ENCODE data around the gene NEURL2.
A peak's percentile ranks its signal among the peaks of the same experiment; 100 is the strongest.
"Not testable (repeated sequence)": the region's sequence is repeated elsewhere in the genome, so short reads cannot be mapped to it uniquely, and the experiment has no call there.

The NEURL2 gene

DNA sequence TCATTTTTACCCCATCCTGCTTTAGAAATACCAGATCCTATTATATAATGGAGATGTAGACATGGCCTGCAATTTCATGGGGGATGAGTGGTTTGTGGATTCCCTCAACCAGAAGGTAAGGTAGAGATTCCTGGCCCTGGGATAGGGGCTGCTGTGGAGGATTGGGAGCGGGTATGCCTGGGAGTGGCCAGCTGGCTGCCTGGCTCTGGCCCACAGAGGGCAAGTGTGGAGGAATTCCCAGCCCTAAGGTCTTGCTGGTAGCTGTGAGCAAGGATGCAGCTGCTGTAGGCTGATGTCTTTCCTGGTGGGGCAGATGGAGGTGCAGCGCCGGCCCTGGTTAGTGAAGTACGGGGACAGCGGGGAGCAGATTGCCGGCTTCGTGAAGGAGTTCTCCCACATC, 6.7 kb upstream of the NEURL2 start:
- no peak for DNase-seq

DNA sequence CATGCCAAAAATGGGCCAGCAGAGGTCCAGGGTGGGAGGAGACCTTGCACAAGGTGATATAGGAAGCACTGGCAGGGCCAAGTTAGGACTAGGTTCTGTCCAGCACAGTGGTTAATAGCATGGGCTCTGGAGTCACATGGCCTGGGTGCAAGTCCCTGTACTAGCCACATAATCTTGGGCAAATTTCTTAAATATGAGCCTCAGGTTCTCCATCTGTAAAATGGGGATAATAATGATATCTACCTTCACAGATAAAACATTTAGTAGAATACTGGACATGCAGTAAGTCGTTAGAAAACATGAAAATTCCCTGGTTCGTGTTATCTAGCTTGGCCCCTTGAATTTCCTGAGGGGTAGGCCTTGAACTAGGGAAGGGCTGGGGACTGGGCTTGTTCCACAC, 6.3 kb upstream of the NEURL2 start:
- no peak for DNase-seq

DNA sequence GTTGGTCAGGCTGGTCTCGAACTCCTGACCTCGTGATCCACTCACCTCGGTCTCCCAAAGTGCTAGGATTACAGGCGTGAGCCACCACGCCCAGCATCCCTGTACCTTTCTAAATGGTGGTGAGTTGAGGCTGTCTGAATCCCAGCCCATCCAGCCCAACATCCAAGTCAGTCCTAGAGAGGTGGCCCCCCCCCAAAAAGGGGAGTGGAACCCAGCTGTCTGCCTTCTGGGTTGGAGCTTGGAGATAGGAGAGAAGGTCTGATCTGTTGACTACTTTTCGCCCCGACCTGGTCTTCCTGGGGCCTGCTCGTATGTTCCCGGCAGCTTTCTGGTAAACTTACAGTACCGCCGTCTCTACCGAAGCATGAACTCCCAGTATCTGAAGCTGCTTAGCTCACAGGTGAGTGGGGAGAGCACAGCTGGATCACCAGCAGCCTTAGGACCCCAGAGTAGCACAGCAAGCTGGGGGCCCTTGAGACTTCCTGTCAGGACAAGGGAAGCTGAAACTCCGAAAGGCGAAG, 5.7 kb upstream of the NEURL2 start:
- no peak for DNase-seq

DNA sequence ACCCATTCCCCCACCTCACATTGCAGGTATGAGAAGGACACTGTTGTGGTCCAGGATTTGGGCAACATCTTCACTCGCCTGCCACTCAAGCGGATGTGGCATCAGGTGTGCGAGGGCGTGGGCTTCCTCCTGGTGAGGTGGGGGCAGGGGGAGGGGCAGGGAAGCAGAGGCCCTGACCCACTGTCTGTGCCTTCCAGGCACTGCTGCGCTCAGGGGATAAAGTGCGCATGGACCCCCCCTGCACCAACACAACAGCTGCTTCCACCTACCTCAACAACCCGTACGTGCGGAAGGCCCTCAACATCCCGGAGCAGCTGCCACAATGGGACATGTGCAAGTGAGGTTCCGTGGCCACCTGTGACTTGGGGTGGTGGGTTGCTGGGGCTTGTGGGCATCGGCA, 3.8 kb upstream of the NEURL2 start:
- DNase-seq: no peak

DNA sequence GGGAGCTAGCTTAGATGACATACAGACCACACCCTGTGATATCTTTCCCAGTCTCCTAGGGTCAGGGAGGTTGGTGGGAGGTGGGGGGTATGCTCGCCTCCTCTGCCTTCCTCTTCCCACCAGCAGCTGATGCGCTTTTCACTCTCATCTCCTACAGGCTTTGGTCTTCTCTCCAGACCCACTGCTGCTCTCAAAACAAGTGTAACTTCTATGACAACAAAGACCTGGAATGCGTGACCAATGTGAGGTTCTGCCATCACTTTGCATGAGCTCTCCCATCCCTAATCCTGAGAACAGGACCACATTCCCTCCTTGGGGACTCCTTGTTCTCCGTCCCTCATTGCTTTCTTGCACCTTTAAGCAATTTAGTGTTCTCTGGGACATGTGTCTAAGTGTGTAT, 2.8 kb upstream of the NEURL2 start:
- DNase-seq: no peak

- DNase-seq: no peak
Measured at GRCh38 chr20:45892828-45893500, 2.0 kb upstream of the NEURL2 start.

DNA sequence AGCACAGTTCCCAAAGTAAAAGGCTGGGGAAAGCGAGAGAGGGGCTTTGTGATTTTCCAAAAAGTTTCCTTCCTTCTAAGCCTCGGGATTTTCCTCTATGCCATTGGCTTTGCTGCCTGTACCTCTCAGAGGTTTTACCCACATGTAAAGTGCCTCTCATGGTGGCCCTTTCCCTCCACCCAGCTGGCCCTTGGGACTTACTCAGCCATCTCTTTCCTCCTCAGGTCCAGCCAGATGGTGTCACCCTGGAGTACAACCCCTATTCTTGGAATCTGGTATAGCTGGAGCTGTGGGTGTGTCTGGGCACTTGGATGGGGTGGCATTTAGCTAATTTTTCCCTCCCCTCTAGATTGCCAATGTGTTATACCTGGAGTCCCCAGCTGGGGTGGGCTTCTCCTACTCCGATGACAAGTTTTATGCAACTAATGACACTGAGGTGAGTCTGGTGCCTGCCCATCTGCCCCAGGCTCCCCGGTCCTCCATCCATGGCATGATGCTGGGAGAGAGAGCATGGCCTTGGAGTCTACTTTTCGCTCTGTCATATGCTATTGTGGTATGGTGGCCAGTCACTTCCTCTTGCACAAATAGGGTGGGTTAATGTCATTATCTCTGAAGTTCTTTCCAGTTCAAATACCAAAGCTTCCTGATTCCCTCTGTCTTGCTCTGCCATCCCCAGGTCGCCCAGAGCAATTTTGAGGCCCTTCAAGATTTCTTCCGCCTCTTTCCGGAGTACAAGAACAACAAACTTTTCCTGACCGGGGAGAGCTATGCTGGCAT, 1.2 kb upstream of the NEURL2 start:
- no peak for DNase-seq

- DNase-seq: peak; percentile 44
Measured at GRCh38 chr20:45890077-45890984, 677 bp downstream of the NEURL2 start.

DNA sequence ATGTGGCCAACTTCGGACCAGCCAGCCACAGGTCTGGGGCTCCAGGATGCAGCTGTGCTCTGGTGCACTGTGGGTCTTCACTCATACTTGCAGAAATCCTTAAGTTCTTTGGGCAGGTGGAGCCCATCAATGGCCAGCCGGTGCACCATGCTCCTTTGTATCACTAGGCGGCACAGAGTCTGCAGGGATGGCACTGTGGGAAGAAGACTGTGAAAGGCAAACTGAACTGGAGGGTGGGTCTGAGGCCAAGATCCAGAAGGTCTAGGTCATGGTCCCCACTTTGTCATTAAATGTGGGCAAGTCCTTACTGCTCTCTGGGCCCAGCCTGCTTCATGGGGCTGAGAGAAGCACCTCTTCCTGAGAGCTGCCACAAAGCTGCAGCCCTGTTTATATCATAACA, 2.3 kb downstream of the NEURL2 start:
- DNase-seq: no peak

GRCh38 chr20:45887346-45887715, 3.7 kb downstream of the NEURL2 start, which contains the start of gene SPATA25:
SPATA25 (minus strand) TSS chr20:45887622; CDS start chr20:45887590, 32 bp downstream.
- DNase-seq: no peak

DNA sequence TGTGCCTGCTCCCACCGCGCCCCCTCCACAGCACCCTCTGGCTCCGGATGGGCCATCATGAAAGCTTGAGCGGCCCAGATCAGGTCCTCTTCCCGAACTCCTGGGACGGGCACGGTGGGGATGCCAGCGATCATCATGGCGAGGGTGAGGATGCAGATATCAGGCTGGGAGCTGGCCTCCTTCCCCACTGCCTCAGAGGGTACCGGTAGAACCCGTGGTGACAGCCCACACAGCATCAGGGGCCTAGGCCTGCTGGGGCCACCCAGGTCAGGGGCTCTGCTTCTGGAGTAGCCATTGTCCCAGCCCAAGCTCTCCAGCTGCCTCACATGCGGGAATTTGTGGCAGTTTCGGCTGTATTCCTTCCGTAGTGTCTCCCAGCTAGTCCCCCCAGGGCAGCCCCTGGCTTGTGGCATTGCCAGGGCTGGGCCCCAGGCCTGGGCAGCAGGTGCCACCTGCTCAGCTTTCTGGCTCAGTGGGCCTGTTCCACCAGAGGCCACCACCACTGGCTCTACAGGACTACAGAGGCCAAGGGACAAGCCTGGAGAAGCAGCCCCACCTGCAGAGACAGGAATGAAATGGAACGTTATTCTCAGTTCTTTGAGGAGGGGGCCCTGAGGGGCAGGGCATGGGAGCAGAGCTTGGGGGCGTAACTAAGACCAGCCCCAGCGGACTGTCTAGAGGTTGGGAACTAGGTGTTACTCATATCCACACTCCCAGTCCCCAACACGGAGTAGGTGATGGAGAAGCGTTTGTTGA, 4.2 kb downstream of the NEURL2 start:
- no peak for DNase-seq

DNA sequence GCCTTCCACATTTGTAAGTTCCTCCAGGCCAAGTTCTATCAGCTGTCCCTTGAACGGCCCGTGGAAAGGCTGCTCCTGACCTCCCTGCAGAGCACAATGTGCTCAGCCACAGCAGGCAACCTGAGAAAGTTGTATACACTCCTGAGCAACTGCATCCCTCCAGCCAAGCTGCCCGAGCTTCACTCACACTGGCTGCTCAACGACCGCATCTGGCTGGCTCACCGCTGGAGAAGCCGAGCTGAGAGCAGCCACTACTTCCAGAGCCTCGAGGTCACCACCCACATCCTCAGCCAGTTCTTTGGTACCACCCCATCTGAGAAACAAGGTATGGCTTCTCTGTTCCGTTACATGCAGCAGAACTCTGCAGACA, 7.9 kb downstream of the NEURL2 start:
- DNase-seq: no peak

GRCh38 chr20:45882469-45883099, 8.4 kb downstream of the NEURL2 start:
- no peak for DNase-seq

DNA sequence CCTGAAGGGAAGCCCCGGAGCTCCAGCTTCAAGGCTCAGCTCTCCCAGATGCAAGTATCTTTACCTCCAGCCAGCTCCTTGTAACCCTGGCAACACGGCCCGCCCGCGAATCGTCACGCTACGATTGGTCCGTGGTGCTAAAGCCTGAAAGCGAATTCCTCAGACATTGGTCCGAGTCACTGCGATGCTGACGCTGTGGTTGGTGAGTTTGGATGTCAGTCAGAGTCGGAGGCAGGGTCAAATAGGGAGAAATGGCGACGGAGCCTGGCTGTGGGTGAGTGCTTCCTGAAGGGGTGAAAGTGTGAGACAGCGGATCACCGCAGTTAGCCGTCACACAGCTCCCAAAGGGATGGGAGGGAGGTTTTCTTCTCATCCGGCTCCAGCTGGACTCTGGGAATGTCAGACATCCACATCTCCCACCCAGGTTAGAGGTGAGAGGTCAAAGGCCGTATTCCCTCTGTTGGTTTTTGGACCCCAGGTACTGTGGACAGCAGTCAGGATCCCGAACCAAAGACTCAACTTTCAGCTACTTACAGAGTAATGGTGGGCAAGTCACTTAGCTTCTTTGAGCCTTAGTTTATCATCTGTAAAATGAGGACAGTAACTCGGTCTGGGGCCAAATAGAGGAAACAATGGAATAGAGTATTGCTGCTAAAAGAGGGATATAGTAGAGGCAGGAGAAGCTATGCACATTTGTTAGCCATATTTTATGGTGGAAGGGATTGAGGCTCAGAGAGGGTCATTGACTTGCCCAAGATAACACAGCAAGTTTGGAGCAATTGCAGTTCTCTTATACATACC, 9.8 kb downstream of the NEURL2 start, which contains the start of gene ZSWIM1:
Gene ZSWIM1 (plus strand): TSS at position 240 of the 801 bp plus-strand sequence. CDS start 1,366 bp downstream, outside the sequence.
- peak; percentile 99 for DNase-seq

DNA sequence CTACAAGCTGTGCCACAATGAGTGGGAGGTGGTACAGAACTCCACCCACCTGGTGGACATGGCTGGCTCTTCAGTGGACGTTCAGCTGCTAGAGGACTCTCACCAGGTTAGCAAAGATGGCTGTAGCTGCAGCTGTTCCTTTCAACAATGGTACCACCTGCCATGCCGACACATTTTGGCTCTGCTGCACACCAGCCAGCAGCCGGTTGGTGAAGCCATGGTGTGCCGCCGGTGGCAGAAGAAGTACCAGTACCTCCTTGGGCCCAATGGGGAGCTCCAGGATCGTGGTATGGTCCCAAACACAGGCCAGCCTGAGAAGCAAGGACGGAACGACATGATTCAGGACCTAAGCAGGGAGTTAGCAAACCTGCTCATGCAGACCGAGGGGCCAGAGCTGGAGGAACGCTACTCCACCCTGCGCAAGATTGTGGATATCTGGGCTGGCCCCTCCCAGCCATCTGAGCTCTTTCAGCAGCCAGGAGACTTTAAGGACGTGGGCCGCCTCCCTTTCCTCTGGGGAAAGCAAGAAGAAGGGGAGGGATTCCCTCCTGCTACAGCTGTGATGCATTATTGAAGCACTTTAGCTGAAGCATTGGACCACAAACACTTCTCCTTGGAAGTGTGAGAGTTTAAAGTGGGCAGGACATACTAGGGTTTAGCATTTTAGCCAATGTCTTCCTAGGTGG, 12.8 kb downstream of the NEURL2 start:
- no peak for DNase-seq

DNA sequence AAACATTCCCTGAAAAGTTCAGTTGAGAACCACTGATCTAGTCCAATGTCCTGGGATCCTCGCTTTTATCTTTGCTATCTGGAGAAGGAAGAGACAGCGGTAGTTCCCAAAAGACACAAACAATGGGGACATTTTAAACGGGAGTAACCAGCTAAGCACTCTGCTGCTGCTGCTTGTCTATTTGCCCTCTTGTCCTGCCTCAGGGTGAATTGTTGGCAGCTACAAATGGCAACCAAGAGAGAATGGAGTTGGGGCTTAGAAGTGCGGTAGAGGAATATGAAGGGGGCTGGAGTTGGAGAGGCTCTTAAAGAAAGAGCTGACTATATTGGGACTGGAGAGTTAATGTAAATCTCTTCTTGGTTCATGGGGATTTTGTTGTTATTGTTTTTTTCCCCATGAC, 16.4 kb downstream of the NEURL2 start:
- DNase-seq: no peak

DNA sequence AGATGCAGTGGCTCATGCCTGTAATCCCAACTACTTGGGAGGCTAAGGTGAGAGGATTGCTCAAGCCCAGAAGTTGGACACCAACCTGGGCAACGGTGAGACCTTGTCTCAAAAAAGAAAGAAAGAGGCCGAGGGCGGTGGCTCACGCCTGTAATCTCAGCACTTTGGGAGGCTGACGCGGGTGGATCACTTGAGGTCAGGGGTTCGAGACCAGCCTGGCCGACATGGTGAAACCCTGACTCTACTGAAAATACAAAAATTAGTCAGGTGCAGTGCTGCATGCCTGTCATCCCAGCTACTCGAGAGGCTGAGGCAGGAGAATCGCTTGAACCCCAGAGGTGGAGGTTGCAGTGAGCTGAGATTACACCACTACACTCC, 16.9 kb downstream of the NEURL2 start:
- DNase-seq: not testable (repeated sequence)

DNA sequence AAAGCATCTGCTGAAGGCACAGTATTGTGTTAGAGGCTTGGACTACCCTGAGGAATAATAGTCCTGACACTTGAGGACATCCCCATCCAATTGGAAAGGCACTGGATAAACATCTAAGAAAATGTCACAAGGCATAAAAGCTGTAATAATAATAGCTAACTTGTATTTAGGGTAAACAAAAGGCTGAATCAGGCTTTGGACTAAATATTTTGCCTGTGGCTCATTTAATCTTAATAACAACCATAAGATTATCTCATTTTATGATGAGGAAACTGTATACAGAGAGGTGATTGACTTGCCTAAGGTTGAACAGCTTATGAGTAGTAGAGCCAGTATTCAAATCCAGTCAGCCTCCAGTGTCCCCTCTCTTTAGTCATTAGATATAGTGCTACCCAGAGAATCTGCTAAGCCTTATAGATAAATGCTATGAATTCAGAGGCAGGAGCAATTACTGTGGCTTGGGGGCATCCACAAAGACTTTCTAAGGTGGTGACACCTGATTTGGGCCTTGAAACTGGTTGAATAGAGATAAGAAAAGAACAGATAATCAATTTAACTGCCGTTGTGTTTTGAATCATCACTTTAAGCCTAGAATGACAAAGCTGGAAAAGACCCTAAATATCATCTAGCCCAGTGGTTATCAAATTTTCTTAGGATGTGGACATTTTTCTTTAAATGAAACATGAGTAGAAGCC, 17.5 kb downstream of the NEURL2 start:
- DNase-seq: no peak

GRCh38 chr20:45872626-45873025, 18.4 kb downstream of the NEURL2 start:
- no peak for DNase-seq

GRCh38 chr20:45867819-45868176, 23.2 kb downstream of the NEURL2 start:
- no peak for DNase-seq

All from activated CD4-positive, alpha-beta T cell treated with anti-CD3 and anti-CD28 coated beads, Interleukin-2, amount 50 U/mL, for 1 hour (primary cell).